GM12873 (cell line): Measurements from ENCODE around the gene SDR39U1.

Experiments used
- TF ChIP-seq, protein P1 (sequence below): IDR thresholded peaks from 2 replicates; pipeline ENCODE4 v1.5.1; 2012; ENCODE audit warnings: low read depth, mild to moderate bottlenecking, moderate library complexity, low read length, control low read depth; ENCODE audit not compliant: insufficient read depth; ENCODE audit errors: missing control alignments

SDR39U1 gene

DNA sequence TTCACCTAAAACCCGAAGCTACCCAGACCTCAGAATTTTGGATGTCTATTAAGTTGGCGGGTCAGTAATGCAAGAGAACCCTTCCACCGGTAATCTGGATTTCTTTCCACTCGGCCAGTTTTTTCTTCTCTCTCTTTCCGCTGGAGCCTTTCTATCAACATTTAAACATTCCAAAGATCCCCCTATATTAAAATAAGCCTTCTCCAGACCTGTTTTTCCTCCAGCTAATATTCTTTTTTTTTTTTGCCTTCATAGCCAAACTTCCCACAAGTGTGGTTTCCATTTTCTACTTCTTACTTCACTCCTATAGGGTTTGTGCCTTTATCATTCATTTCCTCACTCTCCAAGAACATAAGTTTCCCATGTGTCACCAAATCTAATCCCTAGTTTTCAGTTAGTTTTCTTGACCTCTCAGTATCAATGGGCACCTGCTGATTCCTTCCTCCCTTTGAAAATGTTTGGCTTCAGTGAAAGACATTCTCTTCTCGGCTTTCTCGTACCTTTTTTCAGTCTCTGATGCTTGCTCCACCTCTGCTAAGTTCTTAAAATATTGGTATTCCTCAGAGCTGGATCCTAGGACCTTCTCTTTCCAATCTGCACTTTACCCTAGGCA is 583 bp upstream of the SDR39U1 start:
- TF ChIP-seq, protein P1, sequence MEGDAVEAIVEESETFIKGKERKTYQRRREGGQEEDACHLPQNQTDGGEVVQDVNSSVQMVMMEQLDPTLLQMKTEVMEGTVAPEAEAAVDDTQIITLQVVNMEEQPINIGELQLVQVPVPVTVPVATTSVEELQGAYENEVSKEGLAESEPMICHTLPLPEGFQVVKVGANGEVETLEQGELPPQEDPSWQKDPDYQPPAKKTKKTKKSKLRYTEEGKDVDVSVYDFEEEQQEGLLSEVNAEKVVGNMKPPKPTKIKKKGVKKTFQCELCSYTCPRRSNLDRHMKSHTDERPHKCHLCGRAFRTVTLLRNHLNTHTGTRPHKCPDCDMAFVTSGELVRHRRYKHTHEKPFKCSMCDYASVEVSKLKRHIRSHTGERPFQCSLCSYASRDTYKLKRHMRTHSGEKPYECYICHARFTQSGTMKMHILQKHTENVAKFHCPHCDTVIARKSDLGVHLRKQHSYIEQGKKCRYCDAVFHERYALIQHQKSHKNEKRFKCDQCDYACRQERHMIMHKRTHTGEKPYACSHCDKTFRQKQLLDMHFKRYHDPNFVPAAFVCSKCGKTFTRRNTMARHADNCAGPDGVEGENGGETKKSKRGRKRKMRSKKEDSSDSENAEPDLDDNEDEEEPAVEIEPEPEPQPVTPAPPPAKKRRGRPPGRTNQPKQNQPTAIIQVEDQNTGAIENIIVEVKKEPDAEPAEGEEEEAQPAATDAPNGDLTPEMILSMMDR: no peak

DNA sequence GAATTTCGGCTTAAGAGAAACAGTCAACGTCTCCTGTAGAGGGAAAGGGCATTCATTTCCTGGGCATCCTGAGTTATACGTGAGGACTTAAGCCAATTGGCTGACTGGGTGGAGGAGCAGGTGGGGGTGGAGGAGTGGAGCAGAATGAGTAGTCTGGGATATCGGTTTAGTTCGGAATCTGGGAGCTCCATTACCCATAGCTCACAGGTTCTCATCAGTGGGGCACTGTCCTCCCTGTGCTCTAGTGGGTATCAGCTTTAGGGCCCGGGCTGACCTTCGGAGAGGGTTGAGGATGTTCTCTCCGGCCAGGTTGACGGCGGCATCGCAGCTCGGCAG is 704 bp downstream of the SDR39U1 start:
- TF ChIP-seq, protein P1: no peak

DNA sequence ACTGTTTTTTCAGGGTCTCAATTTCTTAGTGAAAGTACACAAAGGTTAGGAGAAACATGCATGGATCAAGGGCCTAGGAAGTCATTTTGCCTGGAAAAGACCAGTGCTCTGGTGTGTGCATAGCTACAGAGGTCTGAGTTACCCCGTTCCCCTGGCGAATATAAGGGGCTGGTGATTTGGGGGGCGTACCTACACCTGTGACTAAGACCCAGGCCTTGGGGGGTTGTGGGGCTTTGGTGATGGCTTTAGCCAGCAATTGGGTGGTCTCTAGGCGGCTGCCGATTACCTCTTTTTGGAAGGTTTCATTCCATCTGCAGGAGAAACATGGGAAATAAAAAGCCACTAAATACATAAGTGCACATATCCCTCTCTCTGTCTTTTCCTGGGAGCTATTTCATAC is 1.1 kb downstream of the SDR39U1 start:
- TF ChIP-seq, protein P1: no peak

DNA sequence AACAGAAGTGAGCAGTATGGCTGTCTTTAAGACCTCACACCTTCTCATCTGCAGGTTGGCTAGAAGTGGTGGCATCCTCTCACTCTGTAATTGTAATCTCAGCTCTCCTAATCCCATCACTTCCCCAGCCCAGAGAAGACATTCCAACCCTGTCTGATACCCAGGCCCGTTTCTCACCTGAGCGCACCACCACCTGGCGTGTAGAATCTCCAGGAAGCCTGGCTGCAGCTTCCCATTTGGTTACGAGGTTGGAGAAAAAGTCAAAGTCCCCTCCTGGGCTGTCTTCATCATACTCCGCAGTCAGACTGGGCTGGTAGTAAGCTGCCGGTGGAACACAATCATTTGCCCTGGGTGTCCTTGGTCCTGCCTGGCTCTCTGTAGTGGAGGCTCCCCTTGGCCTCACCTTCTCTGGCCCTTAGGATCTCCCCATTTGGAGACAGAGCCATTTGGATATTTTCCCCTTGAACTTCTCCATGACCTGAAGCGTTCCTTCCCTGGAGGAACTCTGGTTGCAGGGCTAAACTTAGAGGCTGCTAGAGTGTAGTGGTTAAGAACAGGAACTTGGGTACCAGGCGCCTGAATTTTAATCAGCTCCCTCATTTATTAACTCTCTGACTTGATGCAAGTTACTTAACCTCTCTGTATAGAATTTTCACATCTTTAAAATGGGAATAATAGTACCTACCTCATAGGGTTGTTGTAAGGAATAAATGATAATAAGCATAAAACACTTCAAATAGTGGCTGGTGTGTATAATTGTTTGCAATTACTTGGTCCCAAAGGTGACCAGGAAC is 1.8 kb downstream of the SDR39U1 start:
- TF ChIP-seq, protein P1: no peak

DNA sequence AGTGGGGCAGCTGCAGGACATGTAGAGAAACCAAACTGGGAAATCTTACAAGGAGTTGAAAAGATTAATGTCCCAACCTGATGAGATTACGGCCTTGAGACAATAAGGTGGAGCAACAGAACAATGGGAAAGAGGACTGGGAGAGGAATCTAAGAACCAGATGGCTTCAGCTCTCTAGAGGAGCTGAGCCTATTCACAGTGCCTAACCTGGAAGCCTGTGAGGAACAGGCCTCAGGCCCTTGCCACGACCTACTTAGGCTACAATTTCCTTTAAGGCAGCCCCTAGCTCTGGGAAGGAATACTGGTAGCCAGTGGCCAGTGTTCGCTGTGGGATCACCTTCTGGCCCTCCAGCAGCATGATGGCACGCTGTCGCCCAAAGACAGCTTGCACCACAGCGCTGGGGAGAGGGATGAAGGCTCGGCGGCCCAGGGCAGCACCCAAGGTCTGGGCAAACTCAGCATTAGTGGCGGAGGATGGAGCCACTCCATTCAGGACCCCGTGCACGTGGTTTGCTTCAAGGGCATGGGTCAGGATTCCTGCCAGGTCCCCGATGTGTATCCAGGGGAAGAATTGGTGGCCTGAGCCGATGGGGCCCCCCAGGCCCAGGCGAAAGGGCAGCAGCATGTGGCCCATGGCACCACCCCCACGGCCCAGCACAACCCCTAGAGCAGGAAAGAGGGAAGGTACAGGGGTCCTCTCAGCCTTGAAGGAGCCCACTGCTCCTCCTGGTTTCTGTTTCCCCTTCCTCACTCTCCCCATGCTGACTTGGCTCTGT is 2.6 kb downstream of the SDR39U1 start:
- TF ChIP-seq, protein P1: no peak

DNA sequence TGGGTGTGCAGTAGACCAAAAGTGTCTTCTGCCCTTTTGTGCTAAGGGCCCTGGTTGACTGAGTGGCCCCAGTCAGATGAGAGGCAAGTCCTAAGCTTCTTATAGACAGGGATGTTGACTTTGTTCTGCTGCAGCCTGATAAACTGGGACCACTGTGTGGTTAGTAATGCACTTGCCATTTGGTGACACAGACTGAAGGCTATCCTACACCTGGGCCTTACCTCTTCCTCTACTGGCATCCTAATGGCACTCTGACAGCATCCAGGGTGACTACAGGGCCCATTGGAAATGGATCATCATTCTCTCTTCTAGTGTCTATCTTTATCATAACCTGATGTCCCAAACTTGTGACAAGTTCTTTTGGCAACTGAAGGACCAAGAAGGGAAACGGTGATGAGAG is 3.3 kb downstream of the SDR39U1 start:
- TF ChIP-seq, protein P1: no peak
